Progenitor cell of endocrine pancreas (in vitro differentiated cells): ENCODE measurements around the gene CTNND1. TPM values are rescaled to one million over a fixed set of nuclear protein-coding genes. Genes with fewer than 3 reads are reported as not detected.
A peak's percentile ranks its signal among the peaks of the same experiment; 100 is the strongest.

Experiments used
- DNase-seq: peaks from one replicate; pipeline ENCODE4 v3.0.0; 2021; ENCODE audit warnings: low spot score; ENCODE audit not compliant: unreplicated experiment
- H3K27ac Mint-ChIP-seq: 2 replicates; pipeline ENCODE4 v1.8.0; 2021; ENCODE audit warnings: mild to moderate bottlenecking, moderate library complexity, mixed read lengths
- H3K27me3 Mint-ChIP-seq: 2 replicates; pipeline ENCODE4 v1.8.0; 2021; ENCODE audit warnings: mixed read lengths
- H3K36me3 Mint-ChIP-seq: 2 replicates; pipeline ENCODE4 v1.8.0; 2022; ENCODE audit warnings: mixed read lengths; ENCODE audit not compliant: insufficient read depth
- H3K4me1 Mint-ChIP-seq: 2 replicates; pipeline ENCODE4 v1.8.0; 2021; ENCODE audit warnings: low read depth, mixed read lengths
- H3K4me3 Mint-ChIP-seq: 2 replicates; pipeline ENCODE4 v1.8.0; 2021; ENCODE audit warnings: low read depth, mild to moderate bottlenecking, moderate library complexity, mixed read lengths
- H3K9me3 Mint-ChIP-seq: 2 replicates; pipeline ENCODE4 v1.8.0; 2021; ENCODE audit warnings: low read depth, mixed read lengths
- total RNA-seq: library from RNA; stranded (reverse); gene quantifications from 2 replicates; pipeline ENCODE4 v1.2.1, GENCODE V29; 2021
- TF ChIP-seq, protein P1 (sequence below): fragments of 200-600 bp; sonication (generic); IDR thresholded peaks from one replicate; pipeline ENCODE4 v1.5.0; 2021; ENCODE audit warnings: antibody characterized with exemption, mild to moderate bottlenecking; ENCODE audit not compliant: unreplicated experiment

Gene CTNND1
- total RNA-seq, 1 donor from 2014 or later = 367 TPM

DNA sequence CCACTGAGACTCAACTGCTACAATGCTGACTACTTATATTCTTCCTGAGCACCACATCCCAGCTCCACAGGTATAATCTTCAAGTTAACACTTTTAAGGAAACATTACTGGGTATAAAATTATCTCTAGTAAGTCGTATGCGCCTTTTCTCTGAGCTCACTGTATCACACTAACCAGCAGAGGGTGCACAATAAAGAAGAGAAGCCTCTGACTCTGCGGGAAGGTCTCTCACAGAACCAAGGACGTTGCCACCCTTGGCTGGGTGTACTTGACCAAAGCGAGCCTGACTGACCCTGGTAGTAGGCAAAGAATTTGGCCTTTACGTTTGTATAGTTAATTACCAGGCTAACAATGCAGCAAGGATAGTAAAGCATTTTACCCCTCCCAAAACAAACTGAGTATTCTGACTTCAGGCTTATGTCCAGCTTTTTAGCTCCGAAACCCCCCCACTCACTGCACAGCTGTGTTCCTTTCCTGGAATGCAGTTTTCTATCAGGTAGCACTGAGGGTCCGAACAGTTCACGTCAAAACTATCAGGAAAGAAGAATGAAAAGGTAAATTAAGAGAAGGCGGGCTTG lies 9.8 kb upstream of the CTNND1 start, which contains the start of gene BTBD18:
Gene BTBD18 (minus strand): TSS at position 144 of the 578 bp plus-strand sequence. CDS start 631 bp downstream, outside the sequence.
- no peak within 1 kb of the TSS for H3K4me3 Mint-ChIP-seq
- DNase-seq = no peak
- H3K27me3 Mint-ChIP-seq = no peaks in the 10 kb centered on the region
- TF ChIP-seq, protein P1, sequence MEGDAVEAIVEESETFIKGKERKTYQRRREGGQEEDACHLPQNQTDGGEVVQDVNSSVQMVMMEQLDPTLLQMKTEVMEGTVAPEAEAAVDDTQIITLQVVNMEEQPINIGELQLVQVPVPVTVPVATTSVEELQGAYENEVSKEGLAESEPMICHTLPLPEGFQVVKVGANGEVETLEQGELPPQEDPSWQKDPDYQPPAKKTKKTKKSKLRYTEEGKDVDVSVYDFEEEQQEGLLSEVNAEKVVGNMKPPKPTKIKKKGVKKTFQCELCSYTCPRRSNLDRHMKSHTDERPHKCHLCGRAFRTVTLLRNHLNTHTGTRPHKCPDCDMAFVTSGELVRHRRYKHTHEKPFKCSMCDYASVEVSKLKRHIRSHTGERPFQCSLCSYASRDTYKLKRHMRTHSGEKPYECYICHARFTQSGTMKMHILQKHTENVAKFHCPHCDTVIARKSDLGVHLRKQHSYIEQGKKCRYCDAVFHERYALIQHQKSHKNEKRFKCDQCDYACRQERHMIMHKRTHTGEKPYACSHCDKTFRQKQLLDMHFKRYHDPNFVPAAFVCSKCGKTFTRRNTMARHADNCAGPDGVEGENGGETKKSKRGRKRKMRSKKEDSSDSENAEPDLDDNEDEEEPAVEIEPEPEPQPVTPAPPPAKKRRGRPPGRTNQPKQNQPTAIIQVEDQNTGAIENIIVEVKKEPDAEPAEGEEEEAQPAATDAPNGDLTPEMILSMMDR = peak; percentile 70
- H3K27ac Mint-ChIP-seq = peak within 1 kb of the TSS; percentile 92
- H3K36me3 Mint-ChIP-seq = peaks cover 4% of the 10 kb centered on the region
- peaks cover 5% of the 10 kb centered on the region for H3K4me1 Mint-ChIP-seq
- H3K9me3 Mint-ChIP-seq = no peaks in the 10 kb centered on the region

DNA sequence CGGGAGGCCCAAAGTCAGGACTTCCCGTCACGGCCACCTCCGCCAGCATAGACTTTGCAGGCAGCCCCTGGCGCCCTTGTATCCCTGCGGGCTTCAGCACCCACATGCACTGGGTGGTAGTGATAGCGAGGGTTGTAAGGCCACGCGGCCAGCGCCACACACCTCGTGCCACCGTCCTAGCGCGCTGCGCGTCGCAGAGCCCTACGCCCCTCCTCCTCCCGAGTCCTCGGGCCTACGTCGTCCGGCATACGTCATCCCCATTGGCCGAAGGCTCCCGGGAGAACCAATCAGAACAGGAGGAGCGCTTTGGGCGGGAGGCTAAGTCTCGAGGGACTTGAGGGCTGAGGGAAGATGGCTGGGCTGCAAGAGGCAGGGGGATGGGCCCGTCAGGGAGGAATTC lies 8.6 kb upstream of the CTNND1 start:
- Mint-ChIP-seq H3K4me1 (peaks cover 5% of the 10 kb centered on the region), H3K4me3 (no peak overlapping the region), H3K9me3 (no peaks in the 10 kb centered on the region), H3K27ac (no peak overlapping the region), H3K27me3 (no peaks in the 10 kb centered on the region), H3K36me3 (peaks cover 3% of the 10 kb centered on the region)
- TF ChIP-seq, protein P1 = no peak
- DNase-seq = no peak

DNA sequence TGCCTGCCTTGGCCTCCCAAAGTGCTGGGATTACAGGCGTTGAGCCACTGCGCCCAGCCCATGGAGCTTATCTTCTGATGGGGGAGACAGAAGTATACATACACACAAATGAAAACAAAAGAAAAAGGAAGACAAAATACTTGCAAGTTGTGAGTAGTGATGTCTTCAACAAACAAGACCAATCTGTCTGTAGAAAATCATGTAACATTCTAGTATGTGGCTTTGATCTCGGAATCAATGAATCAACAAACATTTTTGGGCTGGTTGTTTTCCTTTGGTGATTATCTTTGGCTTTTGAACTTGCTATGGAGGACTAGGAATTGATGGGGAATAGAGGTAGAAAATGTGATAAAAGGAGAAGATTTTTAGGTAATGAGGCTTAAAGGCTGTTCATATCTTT lies 3.4 kb upstream of the CTNND1 start:
- H3K27me3 Mint-ChIP-seq = no peaks in the 10 kb centered on the region
- TF ChIP-seq, protein P1 = no peak
- peaks cover 1% of the 10 kb centered on the region for H3K4me1 Mint-ChIP-seq
- H3K9me3 Mint-ChIP-seq = no peaks in the 10 kb centered on the region
- no peak overlapping the region for H3K4me3 Mint-ChIP-seq
- no peak overlapping the region for H3K27ac Mint-ChIP-seq
- DNase-seq = no peak
- peaks cover 4% of the 10 kb centered on the region for H3K36me3 Mint-ChIP-seq

DNA sequence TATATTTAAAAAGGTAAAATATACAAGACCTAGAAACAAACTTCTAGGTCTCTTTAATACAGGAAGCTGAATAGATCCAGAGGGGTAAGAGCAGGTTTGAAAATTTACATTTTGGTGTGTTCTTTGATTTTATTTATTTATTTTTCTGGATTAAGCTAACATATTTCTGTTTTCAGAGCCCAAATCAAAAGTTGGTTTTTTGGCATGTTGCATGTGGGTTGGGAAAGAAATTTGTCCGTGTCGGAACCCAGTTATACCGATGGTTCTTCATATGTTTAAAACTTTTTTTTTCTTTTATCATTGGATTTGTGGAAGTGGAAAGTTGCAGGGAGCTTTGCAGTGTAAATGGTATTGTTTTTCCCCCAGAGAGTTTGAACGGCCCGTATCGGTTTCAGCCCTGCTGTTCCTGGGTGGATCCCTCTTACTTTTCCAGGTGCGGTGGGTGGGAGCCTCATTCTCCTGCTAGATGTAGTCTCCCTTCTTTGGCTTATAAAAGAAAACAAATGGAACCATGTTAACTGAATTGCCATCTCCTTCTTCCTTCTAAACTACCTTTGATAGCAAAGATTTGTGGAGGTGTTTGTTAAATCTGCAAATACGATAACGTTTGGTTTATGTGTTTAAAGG lies 746 bp downstream of the CTNND1 start:
- Mint-ChIP-seq H3K27ac (peak overlapping the region; percentile 100), H3K27me3 (no peaks in the 10 kb centered on the region), H3K4me1 (peaks cover 26% of the 10 kb centered on the region), H3K36me3 (peaks cover 13% of the 10 kb centered on the region), H3K9me3 (no peaks in the 10 kb centered on the region), H3K4me3 (peak overlapping the region; percentile 92)
- TF ChIP-seq, protein P1 = no peak
- DNase-seq = no peak

DNA sequence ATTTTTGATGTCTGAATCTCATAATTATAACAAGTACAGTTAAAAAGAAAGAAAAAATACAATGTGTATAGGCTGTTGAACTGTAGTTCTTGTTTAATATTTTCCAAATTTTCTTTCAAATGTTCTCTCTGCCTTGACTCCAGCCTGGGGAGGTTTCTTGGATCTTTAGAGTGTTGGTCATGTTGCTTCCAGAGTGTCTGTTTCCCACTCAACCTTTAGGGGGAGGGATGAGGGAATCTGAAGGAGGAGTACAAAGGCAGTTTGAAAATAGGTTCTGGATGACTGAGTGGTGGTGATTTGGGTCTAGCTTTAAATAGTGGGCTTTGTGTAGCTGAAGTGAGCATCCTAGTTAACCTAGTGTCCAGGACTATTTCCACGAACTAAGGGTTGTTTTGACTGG lies 2.0 kb downstream of the CTNND1 start:
- no peaks in the 10 kb centered on the region for H3K9me3 Mint-ChIP-seq
- H3K36me3 Mint-ChIP-seq = peaks cover 19% of the 10 kb centered on the region
- H3K27me3 Mint-ChIP-seq = no peaks in the 10 kb centered on the region
- H3K27ac Mint-ChIP-seq = peak overlapping the region; percentile 94
- no peak for DNase-seq
- TF ChIP-seq, protein P1 = peak; percentile 39
- H3K4me1 Mint-ChIP-seq = peaks cover 27% of the 10 kb centered on the region
- peak overlapping the region; percentile 92 for H3K4me3 Mint-ChIP-seq
